Endothelial cell of umbilical vein (primary cell): ENCODE measurements around the gene WDHD1. TPM values are rescaled to one million over a fixed set of nuclear protein-coding genes. Genes with fewer than 3 reads are reported as not detected.

Experiments
- BruUV-seq: library from RNA; stranded (reverse); fragments of 400-500 nt; replicated peaks from 2 replicates; lab custom pipeline; 2021; lab: Mats Ljungman, UMichigan
- CTCF ChIA-PET: fragments of 300-600, 350-600 bp; sonication (Branson Sonifier 250); formaldehyde crosslinking; loops from one replicate; lab custom pipeline; 2021; ENCODE audit warnings: antibody characterized with exemption, inconsistent platforms; lab: Charles Lee
- POLR2A ChIA-PET: fragments of 300-600, 350-600 bp; sonication (Branson Sonifier 250); formaldehyde crosslinking; loops from one replicate; lab custom pipeline; 2021; ENCODE audit warnings: antibody characterized with exemption, inconsistent platforms; lab: Charles Lee
- DNase-seq: peaks from one replicate; pipeline ENCODE4 v3.0.0-alpha.2; 2011; ENCODE audit warnings: low read depth, low spot score
- FAIRE-seq: peaks from 2 replicates; lab custom pipeline; 2011; peaks lifted over from hg19 to GRCh38; lab: Jason Lieb, UNC
- H2AFZ ChIP-seq: 2 replicates; pipeline ENCODE4 v1.6.0; 2012; ENCODE audit warnings: low read depth, low read length, control low read depth, inconsistent platforms
- H3K27ac ChIP-seq: 2 replicates; pipeline ENCODE4 v1.5.1; 2011; ENCODE audit warnings: low read depth, mild to moderate bottlenecking, control low read depth, low read length, moderate library complexity; ENCODE audit not compliant: insufficient read depth
- H3K27me3 ChIP-seq, 2 experiments: 2 replicates each; pipeline versions ENCODE4 v1.6.0 to v1.6.1; 2011; ENCODE audit warnings: low read length in 2 of 2, mixed read lengths in 1 of 2; ENCODE audit not compliant: control insufficient read depth in 2 of 2, insufficient read depth in 2 of 2
- H3K36me3 ChIP-seq, 2 experiments: 2 replicates in 1 of 2; 3 replicates in 1 of 2; pipeline ENCODE4 v1.5.1; 2011; ENCODE audit warnings: low read length in 2 of 2, mild to moderate bottlenecking in 1 of 2, moderate library complexity in 1 of 2; ENCODE audit not compliant: control insufficient read depth in 2 of 2, insufficient read depth in 2 of 2; ENCODE audit errors: extremely low read depth in 1 of 2
- H3K4me1 ChIP-seq: 3 replicates; pipeline ENCODE4 v1.5.1; 2011; ENCODE audit warnings: mild to moderate bottlenecking, low read length; ENCODE audit not compliant: control insufficient read depth, insufficient read depth; ENCODE audit errors: extremely low read depth
- H3K4me2 ChIP-seq: 2 replicates; pipeline ENCODE4 v1.6.1; 2011; ENCODE audit warnings: low read length, control low read depth, mixed read lengths; ENCODE audit not compliant: insufficient read depth
- H3K4me3 ChIP-seq, 3 experiments: fragments of 200-600 bp in 1 of 3; sonication (generic), shearing (Covaris generic) in 1 of 3; replicated peaks in 1 of 3; 2 replicates each; pipeline ENCODE4 v1.5.1; 2011 to 2016; ENCODE audit warnings: control low read depth in 3 of 3, low read length in 3 of 3, mild to moderate bottlenecking in 2 of 3, inconsistent platforms in 1 of 3, low read depth in 1 of 3, moderate library complexity in 1 of 3; ENCODE audit not compliant: insufficient read depth in 1 of 3
- H3K79me2 ChIP-seq: 2 replicates; pipeline ENCODE4 v1.6.0; 2012; ENCODE audit warnings: low read length, inconsistent platforms; ENCODE audit not compliant: control insufficient read depth, insufficient read depth
- H3K9ac ChIP-seq: replicated peaks from 2 replicates; pipeline ENCODE3; 2011; ENCODE audit warnings: low read length, control low read depth; ENCODE audit not compliant: insufficient read depth; ENCODE audit errors: extremely low read depth
- H3K9me1 ChIP-seq: replicated peaks from 3 replicates; pipeline ENCODE4 v1.6.0; 2011; ENCODE audit warnings: mild to moderate bottlenecking, low read length; ENCODE audit not compliant: control insufficient read depth, insufficient read depth; ENCODE audit errors: extremely low read depth
- H3K9me3 ChIP-seq: replicated peaks from 2 replicates; pipeline ENCODE4 v1.5.1; 2012; ENCODE audit warnings: low read length, inconsistent platforms; ENCODE audit not compliant: control insufficient read depth, insufficient read depth
- H4K20me1 ChIP-seq: replicated peaks from 2 replicates; pipeline ENCODE3; 2011; ENCODE audit warnings: mild to moderate bottlenecking, low read length; ENCODE audit not compliant: control insufficient read depth, insufficient read depth; ENCODE audit errors: extremely low read depth
- CTCF ChIP-seq, 2 donors: IDR thresholded peaks; 1 replicate in 1 of 2; 2 replicates in 1 of 2; pipeline ENCODE4 v1.5.1; 2011; ENCODE audit warnings: low read length in 2 of 2, mild to moderate bottlenecking in 2 of 2, moderate library complexity in 2 of 2, control low read depth in 1 of 2, inconsistent platforms in 1 of 2, low read depth in 1 of 2; ENCODE audit not compliant: insufficient read depth in 1 of 2; ENCODE audit errors: extremely low read depth in 1 of 2
- EZH2 ChIP-seq: IDR thresholded peaks from 2 replicates; pipeline ENCODE4 v1.6.1; 2012; ENCODE audit warnings: borderline replicate concordance, low read depth, mild to moderate bottlenecking, moderate library complexity, low read length, inconsistent platforms; ENCODE audit not compliant: severe bottlenecking
- FOS ChIP-seq: IDR thresholded peaks from 2 replicates; pipeline ENCODE4 v1.6.1; 2011; ENCODE audit warnings: mild to moderate bottlenecking, low read length, moderate library complexity, borderline replicate concordance; ENCODE audit not compliant: insufficient read depth
- GATA2 ChIP-seq: IDR thresholded peaks from 2 replicates; pipeline ENCODE4 v1.7.0; 2011; ENCODE audit warnings: low read depth, mild to moderate bottlenecking, moderate library complexity, mixed read lengths, low read length; ENCODE audit not compliant: insufficient read length, insufficient read depth
- JUN ChIP-seq: IDR thresholded peaks from 2 replicates; pipeline ENCODE4 v1.6.1; 2011; ENCODE audit warnings: borderline replicate concordance, low read depth; ENCODE audit not compliant: insufficient read length, insufficient read depth
- MYC ChIP-seq: IDR thresholded peaks from one replicate; pipeline ENCODE4 v1.6.1; 2011; ENCODE audit warnings: mild to moderate bottlenecking, low read depth, low read length
- POLR2A ChIP-seq: IDR thresholded peaks from 2 replicates; pipeline ENCODE4 v1.6.1; 2012; ENCODE audit warnings: low read depth, mild to moderate bottlenecking, control low read depth, low read length
- POLR2AphosphoS5 ChIP-seq: IDR thresholded peaks from 2 replicates; pipeline ENCODE4 v1.6.1; 2012; ENCODE audit warnings: low read depth, mild to moderate bottlenecking, control low read depth, low read length, moderate library complexity; ENCODE audit not compliant: insufficient read depth
- dilution Hi-C: fragments of 300-500 bp; cut with MboI; formaldehyde crosslinking; loops from one replicate; pipeline ENCODE4 v1.15.0; 2019; ENCODE audit warnings: low sequenced_read_pairs; ENCODE audit not compliant: extremely low pct_ligation_motif_present
- intact Hi-C: fragments of 100-400 bp; cut with micrococcal nuclease; formaldehyde crosslinking; loops from one replicate; pipeline ENCODE4 v1.10.0; 2022
- polyA plus RNA-seq, 4 experiments: library from polyadenylated mRNA; depleted of rRNA in 3 of 4; stranded (reverse) in 3 of 4; unstranded in 1 of 4; fragments of >200 nt; gene quantifications; 2 replicates each; pipeline versions ENCODE4 v1.2.1 to v1.2.3, GENCODE V29; 2011 to 2012; ENCODE audit warnings: missing spikeins in 1 of 4
- total RNA-seq: library from RNA; stranded (reverse); gene quantifications from 2 replicates; pipeline ENCODE4 v1.2.3, GENCODE V29; 2021
- TF ChIP-seq, protein P1 (sequence below): IDR thresholded peaks from 2 replicates; pipeline ENCODE4 v1.6.1; 2011; ENCODE audit not compliant: insufficient read depth, insufficient read length

The WDHD1 gene
- total and polyA plus RNA-seq, 2 donors (not counting 3 experiments of a cell fraction or from before 2014, with no cell fraction given) = 3.1 to 22.5 TPM

DNA sequence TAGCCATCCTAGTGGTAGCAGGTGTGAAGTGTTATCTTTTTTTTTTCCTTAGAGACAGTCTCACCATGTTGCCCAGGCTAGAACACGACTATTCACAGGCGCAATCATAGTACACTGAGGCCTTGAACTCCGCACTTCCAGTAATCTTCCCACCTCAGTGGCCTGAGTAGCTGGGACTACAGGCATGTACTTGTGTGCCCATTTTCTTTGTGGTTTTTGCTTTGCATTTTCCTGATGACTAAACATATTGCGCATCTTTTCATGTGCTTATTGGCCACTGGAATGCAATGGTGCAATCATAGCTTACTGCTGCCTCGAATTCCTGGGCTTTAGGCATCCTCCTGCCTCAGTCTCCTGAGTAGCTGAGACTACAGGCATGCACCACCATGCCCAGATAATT lies 90.9 kb downstream of the WDHD1 start:
- no peak overlapping the region for H3K4me2 ChIP-seq
- CTCF ChIA-PET = no interaction called here

More for the DNA sequence above, 90.9 kb downstream of the WDHD1 start:
- no peaks in the 10 kb centered on the region for H3K36me3 ChIP-seq
- no peak overlapping the region for H3K9ac ChIP-seq
- H2AFZ ChIP-seq = no peak overlapping the region
- dilution Hi-C loops = no loop called here
- no peak overlapping the region for H3K27ac ChIP-seq
- BruUV-seq = no TSS peak
- TF ChIP-seq GATA2 (no peak), JUN (no peak), FOS (no peak), EZH2 (no peak), POLR2AphosphoS5 (no peak), CTCF (IDR thresholded peaks at IDR 0.05; ENCODE audit: extremely low read depth in 1 of 2, insufficient read depth in 1 of 2, low read depth in 1 of 2, low read length in 2 of 2) (no peak), MYC (no peak), POLR2A (no peak)
- TF ChIP-seq, protein P1, sequence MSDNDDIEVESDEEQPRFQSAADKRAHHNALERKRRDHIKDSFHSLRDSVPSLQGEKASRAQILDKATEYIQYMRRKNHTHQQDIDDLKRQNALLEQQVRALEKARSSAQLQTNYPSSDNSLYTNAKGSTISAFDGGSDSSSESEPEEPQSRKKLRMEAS = no peak
- POLR2A ChIA-PET = no interaction called here
- intact Hi-C loops = no loop called here
- H3K4me3 ChIP-seq = no peak overlapping the region
- DNase-seq (no peak), FAIRE-seq (no peak)
- H4K20me1 ChIP-seq = no peaks in the 10 kb centered on the region
- no peaks in the 10 kb centered on the region for H3K9me3 ChIP-seq
- H3K79me2 ChIP-seq = no peaks in the 10 kb centered on the region
- no peaks in the 10 kb centered on the region for H3K9me1 ChIP-seq
- H3K27me3 ChIP-seq = no peaks in the 10 kb centered on the region
- no peaks in the 10 kb centered on the region for H3K4me1 ChIP-seq
